Germinal center (tissue), 1 donor: ENCODE results near the gene GUCY1A2.
"Not testable (repeated sequence)": the region's sequence is repeated elsewhere in the genome, so short reads cannot be mapped to it uniquely, and the experiment has no call there.

ENCODE experiments used
- DNase-seq: peaks from one replicate; pipeline ENCODE4 v3.0.0; 2012; ENCODE audit warnings: mixed read lengths, low spot score

GUCY1A2 gene

GRCh38 chr11:106943089-106943488, 75.2 kb downstream of the GUCY1A2 start:
- no peak for DNase-seq

- no peak for DNase-seq
Observed at GRCh38 chr11:106939157-106939556, 79.1 kb downstream of the GUCY1A2 start.

GRCh38 chr11:106937111-106937510, 81.2 kb downstream of the GUCY1A2 start:
- DNase-seq, result no peak

GRCh38 chr11:106925245-106925644, 93.0 kb downstream of the GUCY1A2 start:
- DNase-seq, result no peak

GRCh38 chr11:106920899-106921509, 97.3 kb downstream of the GUCY1A2 start:
- no peak for DNase-seq

- DNase-seq, result peak; percentile 2
Observed at GRCh38 chr11:106917973-106918372, 100.3 kb downstream of the GUCY1A2 start.

GRCh38 chr11:106914409-106914808, 103.9 kb downstream of the GUCY1A2 start:
- DNase-seq, result no peak

GRCh38 chr11:106913141-106913540, 105.1 kb downstream of the GUCY1A2 start:
- DNase-seq, result no peak

- no peak for DNase-seq
Observed at GRCh38 chr11:106904826-106905225, 113.5 kb downstream of the GUCY1A2 start.

- DNase-seq, result no peak
Observed at GRCh38 chr11:106889718-106890117, 128.6 kb downstream of the GUCY1A2 start.

GRCh38 chr11:106888386-106888785, 129.9 kb downstream of the GUCY1A2 start:
- no peak for DNase-seq

- not testable (repeated sequence) for DNase-seq
Observed at GRCh38 chr11:106883693-106884092, 134.6 kb downstream of the GUCY1A2 start.

GRCh38 chr11:106879832-106880546, 138.3 kb downstream of the GUCY1A2 start:
- no peak for DNase-seq

- no peak for DNase-seq
Observed at GRCh38 chr11:106879029-106879428, 139.2 kb downstream of the GUCY1A2 start.

- no peak for DNase-seq
Observed at GRCh38 chr11:106875013-106875412, 143.3 kb downstream of the GUCY1A2 start.

- no peak for DNase-seq
Observed at GRCh38 chr11:106872246-106872645, 146.0 kb downstream of the GUCY1A2 start.

- no peak for DNase-seq
Observed at GRCh38 chr11:106858200-106858599, 160.1 kb downstream of the GUCY1A2 start.

- DNase-seq, result no peak
Observed at GRCh38 chr11:106856566-106856965, 161.7 kb downstream of the GUCY1A2 start.

- no peak for DNase-seq
Observed at GRCh38 chr11:106854429-106854828, 163.8 kb downstream of the GUCY1A2 start.

GRCh38 chr11:106853850-106854401, 164.3 kb downstream of the GUCY1A2 start:
- no peak for DNase-seq

- DNase-seq, result no peak
Observed at GRCh38 chr11:106852779-106853178, 165.5 kb downstream of the GUCY1A2 start.

GRCh38 chr11:106848526-106848925, 169.8 kb downstream of the GUCY1A2 start:
- no peak for DNase-seq

- no peak for DNase-seq
Observed at GRCh38 chr11:106842134-106842533, 176.1 kb downstream of the GUCY1A2 start.
